ENCODE results near the gene SALL4.

GRCh38 chr20:51810155-51811041, 8.1 kb upstream of the SALL4 start:
- peak; percentile 39; the same call in 1 of the 2 replicates for TF ChIP-seq CTCF (conservative IDR thresholded peaks at IDR 0.05; ENCODE audit: low read length)
- TF ChIP-seq EZH2phosphoT487 (IDR thresholded peaks at IDR 0.05; ENCODE audit: borderline replicate concordance), result no peak
